Neuron (in vitro differentiated cells): ENCODE data around the gene BORCS6.
"Not testable (repeated sequence)": the region's sequence is repeated elsewhere in the genome, so short reads cannot be mapped to it uniquely, and the experiment has no call there.

ENCODE experiments used
- H2AFZ ChIP-seq: one replicate; pipeline ENCODE4 v1.6.1; 2013; ENCODE audit warnings: low read depth, mild to moderate bottlenecking, inconsistent platforms, low read length, moderate library complexity
- H3K27me3 ChIP-seq: one replicate; pipeline ENCODE4 v1.6.1; 2013; ENCODE audit warnings: low read length; ENCODE audit not compliant: insufficient read depth
- H3K36me3 ChIP-seq: one replicate; pipeline ENCODE4 v1.6.1; 2013; ENCODE audit warnings: low read length; ENCODE audit not compliant: insufficient read depth
- H3K4me1 ChIP-seq: one replicate; pipeline ENCODE4 v1.6.1; 2013; ENCODE audit warnings: low read length; ENCODE audit not compliant: insufficient read depth
- H3K4me3 ChIP-seq: 2 replicates; pipeline ENCODE4 v1.5.1; 2013; ENCODE audit warnings: mild to moderate bottlenecking, low read length, moderate library complexity
- H3K9me3 ChIP-seq: one replicate; pipeline ENCODE4 v1.6.1; 2013; ENCODE audit warnings: low read length

The BORCS6 gene

GRCh38 chr17:8173871-8174322 lies 16.1 kb downstream of the BORCS6 start:
- H2AFZ ChIP-seq: peak overlapping the region; percentile 72

GRCh38 chr17:8173056-8173870 lies 16.7 kb downstream of the BORCS6 start:
- peak overlapping the region; percentile 60 for H3K4me3 ChIP-seq

More at GRCh38 chr17:8173871-8174322, 16.1 kb downstream of the BORCS6 start:
- H3K4me1 ChIP-seq: peaks cover 23% of the 10 kb centered on the region
- peak overlapping the region; percentile 60 for H3K4me3 ChIP-seq
- H3K36me3 ChIP-seq: no peaks in the 10 kb centered on the region
- no peaks in the 10 kb centered on the region for H3K9me3 ChIP-seq
- no peaks in the 10 kb centered on the region for H3K27me3 ChIP-seq

GRCh38 chr17:8170186-8170585 lies 19.8 kb downstream of the BORCS6 start:
- not testable (repeated sequence) for H3K9me3 ChIP-seq, H3K4me1 ChIP-seq, H3K4me3 ChIP-seq, H2AFZ ChIP-seq, H3K36me3 ChIP-seq, H3K27me3 ChIP-seq

More at GRCh38 chr17:8173056-8173870, 16.7 kb downstream of the BORCS6 start:
- Histone ChIP-seq H2AFZ (peak overlapping the region; percentile 72), H3K36me3 (no peaks in the 10 kb centered on the region), H3K9me3 (no peaks in the 10 kb centered on the region), H3K27me3 (no peaks in the 10 kb centered on the region), H3K4me1 (peaks cover 23% of the 10 kb centered on the region)

GRCh38 chr17:8167526-8167925 lies 22.5 kb downstream of the BORCS6 start:
- H3K4me3 ChIP-seq: no peak overlapping the region
- no peaks in the 10 kb centered on the region for H3K27me3 ChIP-seq
- H3K4me1 ChIP-seq: peaks cover 17% of the 10 kb centered on the region

GRCh38 chr17:8166731-8167130 lies 23.2 kb downstream of the BORCS6 start:
- no peaks in the 10 kb centered on the region for H3K27me3 ChIP-seq
- H3K9me3 ChIP-seq: no peaks in the 10 kb centered on the region
- H3K36me3 ChIP-seq: peaks cover 1% of the 10 kb centered on the region
- H3K4me1 ChIP-seq: peaks cover 20% of the 10 kb centered on the region
- H2AFZ ChIP-seq: no peak overlapping the region
- no peak overlapping the region for H3K4me3 ChIP-seq

More at GRCh38 chr17:8167526-8167925, 22.5 kb downstream of the BORCS6 start:
- H3K9me3 ChIP-seq: no peaks in the 10 kb centered on the region
- no peaks in the 10 kb centered on the region for H3K36me3 ChIP-seq
- no peak overlapping the region for H2AFZ ChIP-seq

- Histone ChIP-seq H3K27me3 (no peaks in the 10 kb centered on the region), H2AFZ (no peak overlapping the region), H3K4me3 (peak overlapping the region; percentile 77), H3K9me3 (no peaks in the 10 kb centered on the region), H3K36me3 (peaks cover 16% of the 10 kb centered on the region), H3K4me1 (peaks cover 39% of the 10 kb centered on the region)
Observed at GRCh38 chr17:8164815-8165131, 25.2 kb downstream of the BORCS6 start.

GRCh38 chr17:8163978-8164814 lies 25.8 kb downstream of the BORCS6 start:
- H3K4me3 ChIP-seq: peak overlapping the region; percentile 77
- H3K4me1 ChIP-seq: peaks cover 44% of the 10 kb centered on the region
- H3K36me3 ChIP-seq: peaks cover 22% of the 10 kb centered on the region
- no peaks in the 10 kb centered on the region for H3K27me3 ChIP-seq
- no peak overlapping the region for H2AFZ ChIP-seq
- H3K9me3 ChIP-seq: no peaks in the 10 kb centered on the region

- Histone ChIP-seq H3K4me1 (peaks cover 44% of the 10 kb centered on the region), H3K27me3 (no peaks in the 10 kb centered on the region), H2AFZ (no peak overlapping the region), H3K4me3 (peak overlapping the region; percentile 77), H3K9me3 (no peaks in the 10 kb centered on the region), H3K36me3 (peaks cover 26% of the 10 kb centered on the region)
Observed at GRCh38 chr17:8162997-8163977, 26.7 kb downstream of the BORCS6 start.

- Histone ChIP-seq H2AFZ (no peak within 1 kb of the TSS), H3K9me3 (no peaks in the 10 kb centered on the region), H3K36me3 (peaks cover 27% of the 10 kb centered on the region), H3K27me3 (no peaks in the 10 kb centered on the region), H3K4me3 (peak within 1 kb of the TSS; percentile 77), H3K4me1 (peaks cover 44% of the 10 kb centered on the region)
Observed at GRCh38 chr17:8162233-8162996, 27.6 kb downstream of the BORCS6 start, which contains the start of gene VAMP2. Gene VAMP2, minus strand, starts transcription at chr17:8162948. Its CDS starts 69 bp downstream, at chr17:8162879.

- H2AFZ ChIP-seq: no peak overlapping the region
- H3K4me1 ChIP-seq: peaks cover 50% of the 10 kb centered on the region
- peaks cover 27% of the 10 kb centered on the region for H3K36me3 ChIP-seq
- no peaks in the 10 kb centered on the region for H3K9me3 ChIP-seq
- H3K27me3 ChIP-seq: no peaks in the 10 kb centered on the region
- peak overlapping the region; percentile 77 for H3K4me3 ChIP-seq
Observed at GRCh38 chr17:8161289-8162232, 28.4 kb downstream of the BORCS6 start.

GRCh38 chr17:8160741-8161221 lies 29.2 kb downstream of the BORCS6 start:
- Histone ChIP-seq H3K9me3 (no peaks in the 10 kb centered on the region), H3K27me3 (no peaks in the 10 kb centered on the region), H2AFZ (no peak overlapping the region), H3K36me3 (peaks cover 27% of the 10 kb centered on the region), H3K4me3 (peak overlapping the region; percentile 77), H3K4me1 (peaks cover 52% of the 10 kb centered on the region)
